NCI-H146 treated with DMSO at 0.1 percent for 48 hours (cell line): ENCODE data around the gene RCHY1.

Source experiments
- DNase-seq: peaks from one replicate; lab custom pipeline; 2025; ENCODE audit not compliant: unreplicated experiment; lab: John Stamatoyannopoulos, UW

RCHY1 gene

GRCh38 chr4:75429208-75429607 is 85.0 kb downstream of the RCHY1 start:
- no peak for DNase-seq
